IPS-18c (cell line): ENCODE results near the gene ATP6V1B1.

Experiments
- H3K4me3 ChIP-seq: 2 replicates; pipeline ENCODE4 v1.7.0; 2013; ENCODE audit warnings: low read depth, mild to moderate bottlenecking, low read length, moderate library complexity; ENCODE audit not compliant: insufficient read depth
- H3K9me3 ChIP-seq: one replicate; pipeline ENCODE4 v1.6.1; 2013; ENCODE audit warnings: mild to moderate bottlenecking, low read length, moderate library complexity; ENCODE audit not compliant: control insufficient read depth, insufficient read depth

ATP6V1B1 gene

DNA sequence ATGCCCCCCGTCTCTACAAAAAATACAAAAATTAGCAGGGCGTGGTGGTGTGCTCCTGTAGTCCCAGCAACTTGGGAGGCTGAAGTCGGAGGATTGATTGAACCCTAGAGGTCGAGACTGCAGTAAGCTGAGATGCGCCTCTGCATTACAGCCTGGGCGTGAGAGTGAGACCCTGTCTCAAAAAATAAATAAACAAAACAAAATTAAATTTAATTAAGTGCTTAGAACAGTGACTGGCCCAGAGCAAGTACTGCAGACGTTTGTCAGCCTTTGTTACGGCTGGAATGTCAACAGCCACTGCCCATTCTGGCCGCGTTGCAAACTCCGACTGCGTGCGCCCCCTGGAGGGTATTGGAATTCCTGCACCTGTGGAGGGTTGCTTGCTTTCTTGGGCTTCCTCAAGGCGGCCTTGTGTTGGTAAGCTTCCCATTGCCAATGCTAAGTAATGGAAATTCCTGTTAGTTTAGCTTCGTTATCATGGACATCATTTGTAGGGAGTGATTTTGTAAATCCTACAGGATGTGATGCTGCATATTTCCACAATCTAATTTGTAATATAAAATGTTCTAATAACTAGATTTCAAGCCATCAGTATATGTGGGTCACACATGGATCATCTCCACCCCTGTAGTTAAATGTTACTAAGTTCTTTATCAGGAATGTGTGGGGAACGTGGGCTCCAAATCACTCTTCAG, 15.9 kb upstream of the ATP6V1B1 start:
- Histone ChIP-seq H3K4me3 (no peak overlapping the region), H3K9me3 (no peaks in the 10 kb centered on the region)

DNA sequence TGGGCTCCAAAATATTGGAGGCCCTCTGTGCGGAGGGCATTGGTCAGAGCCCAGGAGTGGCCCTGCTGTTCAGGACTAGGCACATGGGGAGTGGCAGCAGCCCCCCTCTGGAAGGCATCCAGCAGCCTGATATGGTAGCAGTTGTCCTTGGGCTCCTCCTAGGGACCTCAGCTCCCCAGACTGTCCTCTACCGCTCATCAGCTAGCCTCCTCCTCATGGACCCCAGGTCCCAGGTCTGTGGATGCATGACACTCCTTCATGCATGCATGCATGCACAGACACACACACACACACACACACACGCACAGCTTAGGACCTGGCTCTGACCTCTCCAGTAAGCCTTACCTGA, 15.4 kb upstream of the ATP6V1B1 start:
- H3K9me3 ChIP-seq, result no peaks in the 10 kb centered on the region

DNA sequence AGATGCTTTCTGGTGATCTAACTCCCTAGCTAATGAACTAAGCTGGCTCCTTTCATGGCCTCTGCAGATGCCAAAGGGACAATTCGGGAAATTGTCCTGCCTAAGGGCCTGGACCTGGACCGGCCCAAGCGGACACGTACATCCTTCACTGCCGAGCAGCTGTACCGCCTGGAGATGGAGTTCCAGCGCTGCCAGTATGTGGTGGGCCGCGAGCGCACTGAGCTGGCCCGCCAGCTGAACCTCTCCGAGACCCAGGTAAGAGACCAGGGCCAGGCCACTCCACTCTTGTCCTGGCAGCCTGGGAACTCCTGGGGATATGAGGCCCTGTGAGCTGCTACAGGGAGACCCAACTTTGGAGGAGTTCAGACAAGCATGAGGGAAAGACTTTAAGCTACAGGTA, 14.7 kb upstream of the ATP6V1B1 start:
- no peaks in the 10 kb centered on the region for H3K9me3 ChIP-seq
- H3K4me3 ChIP-seq, result no peak overlapping the region

More for the DNA sequence above, 15.4 kb upstream of the ATP6V1B1 start:
- H3K4me3 ChIP-seq, result no peak overlapping the region

DNA sequence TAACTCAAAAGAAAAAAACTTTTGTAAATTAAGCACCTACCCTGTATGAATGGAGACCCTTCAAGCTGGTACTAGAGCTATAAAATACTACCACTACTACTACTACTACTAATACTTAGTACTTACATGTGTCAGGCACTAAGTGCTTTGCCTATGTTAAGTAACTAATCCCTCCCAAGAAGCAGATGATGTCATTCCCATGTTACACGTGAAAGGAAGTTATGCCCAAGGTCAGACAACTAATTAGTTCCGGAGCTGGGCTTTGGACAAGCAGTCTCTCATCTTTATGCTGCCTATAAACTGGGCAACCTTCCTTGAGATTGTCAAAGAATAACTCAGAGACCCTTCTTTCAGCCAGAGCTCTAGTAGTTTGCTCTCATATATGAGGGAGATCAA, 13.9 kb upstream of the ATP6V1B1 start:
- Histone ChIP-seq H3K4me3 (no peak overlapping the region), H3K9me3 (no peaks in the 10 kb centered on the region)

- Histone ChIP-seq H3K4me3 (no peak overlapping the region), H3K9me3 (no peaks in the 10 kb centered on the region)
Measured at GRCh38 chr2:70922235-70923234, 13.2 kb upstream of the ATP6V1B1 start.

DNA sequence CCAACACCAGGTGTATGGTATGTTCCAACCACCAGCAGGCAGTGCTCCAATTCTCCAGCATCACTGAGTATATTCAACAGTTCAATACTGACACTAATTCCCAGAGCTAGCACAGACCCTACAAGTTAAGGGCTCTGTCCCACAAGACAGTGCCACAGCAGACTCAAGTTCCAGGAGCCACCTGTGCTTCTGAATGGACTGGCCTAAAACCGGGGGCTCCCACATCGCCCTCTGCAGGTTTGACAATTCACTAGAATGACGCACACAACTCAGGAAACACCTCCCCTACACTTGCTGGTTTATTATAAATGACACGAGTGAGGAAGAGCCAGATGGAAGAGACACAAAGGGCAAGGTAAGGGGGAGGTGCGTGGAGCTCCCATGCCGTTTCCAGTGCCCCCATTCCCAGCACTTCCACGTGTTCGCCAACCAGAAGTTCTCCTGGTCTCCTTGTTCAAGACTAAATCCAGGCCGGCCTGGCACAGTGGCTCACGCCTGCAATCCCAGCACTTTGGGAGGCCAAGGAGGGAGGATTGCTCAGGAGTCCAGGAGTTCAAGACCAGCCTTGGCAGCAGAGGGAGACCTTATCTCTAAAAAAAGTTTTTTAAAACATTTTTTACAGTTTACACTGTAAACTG, 12.2 kb upstream of the ATP6V1B1 start:
- Histone ChIP-seq H3K9me3 (no peaks in the 10 kb centered on the region), H3K4me3 (no peak overlapping the region)

DNA sequence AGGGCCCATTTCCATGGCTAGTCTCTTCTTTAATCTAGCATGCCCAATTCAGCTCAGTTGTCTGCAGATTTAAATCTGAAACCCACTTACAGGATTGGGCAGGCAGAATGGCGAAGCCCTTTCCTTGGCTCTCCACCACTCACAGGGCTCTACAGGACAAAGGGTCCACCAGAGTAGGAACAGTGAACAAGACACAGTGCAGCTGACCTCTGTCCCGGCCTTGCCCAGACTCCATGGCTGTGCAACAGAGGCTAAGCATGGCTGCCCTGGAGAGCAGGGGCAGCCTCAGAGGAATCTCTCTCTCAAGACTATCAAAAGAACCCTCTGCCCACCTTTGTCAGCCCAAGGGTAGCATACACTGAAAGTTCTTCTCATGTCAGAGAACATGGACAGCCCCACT, 9.7 kb upstream of the ATP6V1B1 start:
- no peaks in the 10 kb centered on the region for H3K9me3 ChIP-seq

DNA sequence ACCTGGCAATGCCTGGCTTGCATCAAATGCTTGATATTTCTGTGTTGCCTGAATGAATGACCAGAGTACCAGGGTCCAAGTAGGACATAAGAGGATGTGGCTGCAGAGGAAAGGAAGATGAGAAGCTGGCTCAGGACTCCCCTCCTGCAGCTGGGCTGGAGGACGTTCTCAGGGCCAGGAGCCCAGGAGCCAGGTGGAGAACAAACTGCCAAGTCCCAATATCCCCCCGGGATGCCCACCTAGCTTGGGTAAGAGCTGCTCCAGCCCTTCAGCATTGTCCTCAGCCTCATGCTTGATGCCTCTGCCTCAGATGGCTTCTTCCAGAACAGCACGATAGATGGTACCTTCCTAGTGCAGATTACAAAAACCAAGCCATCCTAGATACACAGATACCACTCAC, 8.6 kb upstream of the ATP6V1B1 start:
- Histone ChIP-seq H3K4me3 (no peak overlapping the region), H3K9me3 (no peaks in the 10 kb centered on the region)

More for the DNA sequence above, 9.7 kb upstream of the ATP6V1B1 start:
- no peak overlapping the region for H3K4me3 ChIP-seq

- H3K4me3 ChIP-seq, result no peak overlapping the region
- no peaks in the 10 kb centered on the region for H3K9me3 ChIP-seq
Measured at GRCh38 chr2:70927641-70928040, 8.1 kb upstream of the ATP6V1B1 start.

GRCh38 chr2:70928366-70928765, 7.3 kb upstream of the ATP6V1B1 start:
- H3K4me3 ChIP-seq, result no peak overlapping the region
- no peaks in the 10 kb centered on the region for H3K9me3 ChIP-seq

- H3K4me3 ChIP-seq, result no peak overlapping the region
- H3K9me3 ChIP-seq, result no peaks in the 10 kb centered on the region
Measured at GRCh38 chr2:70930371-70931329, 5.0 kb upstream of the ATP6V1B1 start.

DNA sequence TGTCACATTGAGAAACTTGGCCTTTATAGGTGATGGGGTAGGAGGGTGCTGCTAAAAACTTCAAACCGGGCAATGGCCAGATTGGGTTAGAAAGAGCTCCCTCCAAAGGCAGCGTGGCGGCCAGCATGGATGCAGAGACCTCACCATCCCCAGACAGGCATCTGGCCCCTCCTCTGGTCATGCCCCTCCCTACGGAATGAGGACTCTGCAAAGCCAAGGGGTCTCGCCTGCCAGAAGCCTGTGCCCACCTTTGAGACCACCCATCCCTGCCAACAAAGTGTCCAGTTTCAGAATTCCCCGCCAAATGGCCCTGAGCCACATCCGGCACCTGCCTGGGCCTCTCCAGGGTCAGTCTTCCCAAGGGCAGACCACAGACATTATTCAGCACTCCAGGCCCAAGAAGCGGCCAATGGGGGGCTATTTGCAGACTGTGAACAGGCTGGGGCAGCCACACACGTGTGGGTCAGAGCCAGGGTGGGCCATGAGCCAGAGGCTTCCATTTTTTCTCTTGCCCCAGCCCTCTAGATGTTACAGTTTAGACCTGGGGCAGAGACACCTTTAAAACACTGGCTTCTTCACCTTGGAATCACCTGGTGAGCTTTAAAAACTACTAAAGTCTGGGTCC, 4.2 kb upstream of the ATP6V1B1 start:
- no peaks in the 10 kb centered on the region for H3K9me3 ChIP-seq
- H3K4me3 ChIP-seq, result no peak overlapping the region

- no peaks in the 10 kb centered on the region for H3K9me3 ChIP-seq
- H3K4me3 ChIP-seq, result no peak overlapping the region
Measured at GRCh38 chr2:70932631-70933230, 3.0 kb upstream of the ATP6V1B1 start.

DNA sequence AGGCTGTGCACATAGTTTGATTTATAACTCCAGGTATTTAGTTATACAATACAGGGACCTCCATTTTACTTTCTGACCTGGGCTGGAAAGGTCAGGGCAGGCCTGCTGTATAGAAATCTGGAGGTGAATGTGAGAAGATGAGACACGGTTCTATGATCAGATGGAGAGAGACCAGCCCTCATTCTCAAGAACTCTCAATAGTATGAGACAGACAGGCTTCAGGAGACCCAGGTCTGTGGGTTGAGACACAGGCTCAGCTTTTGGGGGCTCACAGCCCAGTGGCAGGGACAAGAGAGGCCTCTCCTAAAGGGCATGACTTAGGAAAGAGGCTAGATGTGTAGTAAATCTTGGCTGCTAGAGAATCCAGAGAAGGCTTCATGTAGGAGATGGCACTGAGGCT, 719 bp upstream of the ATP6V1B1 start:
- no peak overlapping the region for H3K4me3 ChIP-seq
- no peaks in the 10 kb centered on the region for H3K9me3 ChIP-seq

GRCh38 chr2:70936165-70936978, 672 bp downstream of the ATP6V1B1 start:
- no peaks in the 10 kb centered on the region for H3K9me3 ChIP-seq
- H3K4me3 ChIP-seq, result no peak overlapping the region
